Measurements from ENCODE around the gene ADGRE1. TPM values are rescaled to one million over a fixed set of nuclear protein-coding genes. Genes with fewer than 3 reads are reported as not detected.

ADGRE1 gene
- total RNA-seq, 3 donors from 2014 or later: 0.16 to 0.87 (median 0.29) TPM

DNA sequence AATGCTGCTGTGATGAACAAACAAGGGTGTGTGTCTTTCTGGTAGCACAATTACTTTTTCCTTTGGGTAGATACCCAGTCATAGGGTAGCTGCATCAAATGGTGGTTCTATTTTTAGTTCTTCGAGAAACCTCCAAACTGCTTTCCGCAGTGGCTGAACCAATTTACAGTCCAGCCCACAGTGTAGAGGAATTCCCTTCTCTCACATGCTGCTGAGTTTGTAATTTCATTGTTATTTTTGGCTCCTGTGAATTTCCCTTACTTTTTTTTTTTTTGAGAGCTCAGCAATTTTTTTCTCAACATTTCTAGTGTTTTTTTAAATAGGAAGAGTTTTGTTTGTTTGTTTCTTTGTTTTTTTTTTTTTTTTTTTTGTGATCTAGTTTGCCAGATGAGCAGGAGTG lies 37.5 kb upstream of the ADGRE1 start:
- TF ChIP-seq, protein P1, sequence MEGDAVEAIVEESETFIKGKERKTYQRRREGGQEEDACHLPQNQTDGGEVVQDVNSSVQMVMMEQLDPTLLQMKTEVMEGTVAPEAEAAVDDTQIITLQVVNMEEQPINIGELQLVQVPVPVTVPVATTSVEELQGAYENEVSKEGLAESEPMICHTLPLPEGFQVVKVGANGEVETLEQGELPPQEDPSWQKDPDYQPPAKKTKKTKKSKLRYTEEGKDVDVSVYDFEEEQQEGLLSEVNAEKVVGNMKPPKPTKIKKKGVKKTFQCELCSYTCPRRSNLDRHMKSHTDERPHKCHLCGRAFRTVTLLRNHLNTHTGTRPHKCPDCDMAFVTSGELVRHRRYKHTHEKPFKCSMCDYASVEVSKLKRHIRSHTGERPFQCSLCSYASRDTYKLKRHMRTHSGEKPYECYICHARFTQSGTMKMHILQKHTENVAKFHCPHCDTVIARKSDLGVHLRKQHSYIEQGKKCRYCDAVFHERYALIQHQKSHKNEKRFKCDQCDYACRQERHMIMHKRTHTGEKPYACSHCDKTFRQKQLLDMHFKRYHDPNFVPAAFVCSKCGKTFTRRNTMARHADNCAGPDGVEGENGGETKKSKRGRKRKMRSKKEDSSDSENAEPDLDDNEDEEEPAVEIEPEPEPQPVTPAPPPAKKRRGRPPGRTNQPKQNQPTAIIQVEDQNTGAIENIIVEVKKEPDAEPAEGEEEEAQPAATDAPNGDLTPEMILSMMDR (IDR thresholded peaks at IDR 0.05): no peak
- ATAC-seq: no peak
- H3K9me3 ChIP-seq: no peaks in the 10 kb centered on the region
- H3K4me3 ChIP-seq: no peak overlapping the region
- DNase-seq: no peak
- no peaks in the 10 kb centered on the region for H3K4me1 ChIP-seq (ENCODE audit: low read depth)
- H3K36me3 ChIP-seq (ENCODE audit: low read depth): no peaks in the 10 kb centered on the region
- intact Hi-C loops (cut with DNase I, micrococcal nuclease): no loop called here

DNA sequence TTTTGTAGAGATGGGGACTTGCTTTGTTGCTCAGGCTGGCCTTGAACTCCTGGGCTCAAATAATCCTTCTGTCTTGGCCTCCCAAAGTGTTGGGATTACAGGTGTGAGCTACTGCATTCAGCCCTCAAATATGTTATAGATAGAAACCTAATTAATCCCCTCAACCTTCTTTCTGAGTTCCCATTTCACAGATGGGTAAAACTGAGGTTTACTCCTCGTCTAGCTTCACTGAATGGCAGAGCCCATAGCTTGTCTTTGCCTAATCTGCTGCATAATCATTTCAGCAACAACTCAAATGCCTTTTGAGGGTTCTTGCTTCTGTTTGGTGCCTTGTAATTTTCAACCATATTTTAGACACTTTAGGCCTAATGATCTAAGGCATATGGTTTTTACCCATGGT lies 36.0 kb upstream of the ADGRE1 start:
- Histone ChIP-seq H3K9me3 (no peaks in the 10 kb centered on the region), H3K36me3 (ENCODE audit: low read depth) (no peaks in the 10 kb centered on the region), H3K4me1 (ENCODE audit: low read depth) (no peaks in the 10 kb centered on the region), H3K4me3 (no peak overlapping the region)
- no peak for DNase-seq
- intact Hi-C loops (cut with DNase I, micrococcal nuclease): no loop called here
- TF ChIP-seq, protein P1 (IDR thresholded peaks at IDR 0.05): no peak
- no peak for ATAC-seq

GRCh38 chr19:6852001-6852400 lies 35.4 kb upstream of the ADGRE1 start:
- Histone ChIP-seq H3K9me3 (no peaks in the 10 kb centered on the region), H3K4me3 (no peak overlapping the region), H3K4me1 (ENCODE audit: low read depth) (no peaks in the 10 kb centered on the region), H3K36me3 (ENCODE audit: low read depth) (no peaks in the 10 kb centered on the region)
- intact Hi-C loops (cut with DNase I, micrococcal nuclease): no loop called here
- no peak for ATAC-seq
- TF ChIP-seq, protein P1 (IDR thresholded peaks at IDR 0.05): no peak
- DNase-seq: no peak

- Histone ChIP-seq H3K36me3 (ENCODE audit: low read depth) (no peaks in the 10 kb centered on the region), H3K9me3 (no peaks in the 10 kb centered on the region), H3K4me1 (ENCODE audit: low read depth) (no peaks in the 10 kb centered on the region), H3K4me3 (no peak overlapping the region)
- TF ChIP-seq, protein P1 (IDR thresholded peaks at IDR 0.05): no peak
- intact Hi-C loops (cut with DNase I, micrococcal nuclease): no loop called here
- DNase-seq (no peak), ATAC-seq (no peak)
These were observed 33.5 kb upstream of the ADGRE1 start for GRCh38 chr19:6853868-6854267.

GRCh38 chr19:6854758-6855157 lies 32.6 kb upstream of the ADGRE1 start:
- no peak overlapping the region for H3K4me3 ChIP-seq
- no peaks in the 10 kb centered on the region for H3K36me3 ChIP-seq (ENCODE audit: low read depth)
- intact Hi-C loops (cut with DNase I, micrococcal nuclease): no loop called here
- no peak for ATAC-seq
- DNase-seq: no peak
- H3K9me3 ChIP-seq: no peaks in the 10 kb centered on the region
- H3K4me1 ChIP-seq (ENCODE audit: low read depth): no peaks in the 10 kb centered on the region
- TF ChIP-seq, protein P1 (IDR thresholded peaks at IDR 0.05): no peak

GRCh38 chr19:6856749-6857372 lies 30.5 kb upstream of the ADGRE1 start:
- TF ChIP-seq, protein P1 (IDR thresholded peaks at IDR 0.05): no peak
- no peaks in the 10 kb centered on the region for H3K36me3 ChIP-seq (ENCODE audit: low read depth)
- intact Hi-C loops (cut with DNase I, micrococcal nuclease): no loop called here
- no peak for ATAC-seq
- H3K4me1 ChIP-seq (ENCODE audit: low read depth): no peaks in the 10 kb centered on the region
- H3K4me3 ChIP-seq: no peak overlapping the region
- H3K9me3 ChIP-seq: no peaks in the 10 kb centered on the region
- no peak for DNase-seq

Measured in mucosa of descending colon (tissue), 3 donors.